HG03432 (cell line): ENCODE data around the gene TEX22.

Experiments used
- ATAC-seq: cut with Tn5 transposase; IDR thresholded peaks from one replicate; pipeline ENCODE4 v1.9.1; 2021; ENCODE audit warnings: mild to moderate bottlenecking, moderate library complexity; ENCODE audit not compliant: unreplicated experiment

The TEX22 gene

DNA sequence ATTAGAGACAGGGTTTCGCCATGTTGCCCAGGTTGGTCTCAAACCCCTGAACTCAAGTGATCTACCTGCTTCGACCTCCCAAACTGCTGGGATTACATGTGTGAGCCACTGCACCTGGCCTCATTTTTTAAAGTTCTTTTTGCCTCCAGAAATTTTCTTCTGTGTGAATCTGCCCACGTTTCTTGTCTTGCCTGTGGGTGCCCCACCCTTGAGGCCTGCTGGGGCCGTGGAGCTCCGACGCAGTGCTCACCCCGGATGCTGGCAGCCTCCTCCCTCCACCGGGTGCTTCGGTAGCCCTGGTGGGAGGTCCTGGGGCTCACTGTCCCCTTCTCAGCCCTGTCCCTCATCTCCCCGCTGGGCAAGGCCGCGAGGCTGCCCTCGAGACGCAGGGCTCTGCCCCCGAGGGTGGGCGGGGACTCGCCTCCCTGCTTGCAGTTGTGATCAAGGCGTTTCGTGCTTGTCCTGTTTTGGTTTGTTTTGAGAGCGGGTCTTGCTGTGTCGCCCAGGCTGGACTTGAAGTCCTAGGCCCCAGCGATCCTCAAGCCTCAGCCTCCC lies 56.8 kb downstream of the TEX22 start:
- no peak for ATAC-seq

DNA sequence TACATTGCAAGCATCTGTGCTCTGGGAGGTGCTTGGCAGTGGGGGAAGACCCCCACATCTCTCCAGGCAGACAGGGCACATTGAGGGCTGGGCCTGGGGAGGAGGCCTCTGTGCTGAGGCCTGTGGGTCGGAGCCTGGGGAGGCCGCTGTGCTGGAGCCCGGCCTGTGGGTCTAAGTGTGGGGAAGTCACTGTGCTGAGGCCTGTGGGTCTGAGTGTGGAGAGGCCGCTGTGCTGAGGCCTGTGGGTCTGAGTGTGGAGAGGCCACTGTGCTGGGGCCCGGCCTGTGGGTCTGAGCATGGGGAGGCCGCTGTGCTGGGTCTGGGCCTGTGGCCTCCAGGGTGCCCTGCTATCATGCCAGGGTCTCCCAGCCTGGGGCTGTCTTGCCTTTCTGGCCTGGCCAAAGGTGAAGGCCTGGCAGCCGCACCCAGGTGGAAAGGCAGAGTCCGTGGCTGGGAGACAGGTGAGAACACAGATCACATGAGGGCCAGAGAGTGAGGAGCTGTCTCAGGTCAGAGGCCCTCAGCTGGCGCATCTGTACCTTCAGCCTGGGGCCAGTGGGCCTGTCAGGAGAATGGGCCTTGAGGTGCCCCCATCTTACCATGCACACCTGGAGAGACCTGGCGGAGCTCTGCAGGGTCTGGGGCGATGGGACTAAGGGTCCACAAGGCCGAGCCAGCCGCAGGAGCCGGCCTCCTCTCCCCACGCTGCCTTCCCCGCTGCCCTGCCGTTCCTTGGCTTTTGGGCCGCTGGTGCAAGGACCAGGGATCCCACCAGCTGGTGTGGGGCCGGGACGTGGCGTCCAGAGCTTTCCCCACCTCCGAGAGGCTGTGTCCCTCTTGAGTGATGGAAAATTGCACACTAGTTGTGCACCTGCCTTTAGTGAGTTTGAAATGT lies 57.7 kb downstream of the TEX22 start:
- no peak for ATAC-seq

GRCh38 chr14:105456736-105457617 lies 58.6 kb downstream of the TEX22 start:
- ATAC-seq = no peak

- no peak for ATAC-seq
These were observed 59.7 kb downstream of the TEX22 start for GRCh38 chr14:105458010-105458409.

GRCh38 chr14:105458571-105458970 lies 60.2 kb downstream of the TEX22 start:
- ATAC-seq = no peak

- no peak for ATAC-seq
These were observed 61.8 kb downstream of the TEX22 start for GRCh38 chr14:105460116-105460515.

- ATAC-seq = no peak
These were observed 62.3 kb downstream of the TEX22 start for GRCh38 chr14:105460616-105461015.

DNA sequence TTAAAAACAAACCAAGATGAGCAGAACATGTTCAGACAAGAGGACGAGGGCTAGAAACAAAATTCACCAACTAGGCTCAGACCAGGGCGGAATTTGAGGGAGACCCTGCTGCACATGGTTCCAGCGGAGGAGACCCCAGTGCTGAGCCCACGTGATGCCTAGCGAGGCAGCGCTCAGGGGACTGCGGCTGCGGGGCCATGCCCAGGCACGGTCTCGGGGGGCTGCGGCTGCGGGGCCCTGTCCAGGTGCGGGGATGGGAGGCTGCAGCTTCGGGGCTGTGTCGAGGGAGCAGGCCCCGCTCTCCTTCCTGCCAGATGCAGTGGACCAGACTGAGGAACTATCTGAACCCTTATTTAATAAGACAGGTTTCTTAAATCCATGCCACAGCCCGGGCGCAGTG lies 63.6 kb downstream of the TEX22 start:
- no peak for ATAC-seq
